Neural progenitor cell (in vitro differentiated cells): ENCODE measurements around the gene ASTN2. TPM values are rescaled to one million over a fixed set of nuclear protein-coding genes. Genes with fewer than 3 reads are reported as not detected.

Source experiments
- DNase-seq: peaks from one replicate; pipeline ENCODE4 v3.0.0-alpha.2; 2016; ENCODE audit warnings: low spot score
- H2AFZ ChIP-seq: fragments of 200-600 bp; sonication (generic); replicated peaks from 2 replicates; pipeline ENCODE4 v1.6.1; 2016; ENCODE audit warnings: antibody characterized with exemption
- H3F3A ChIP-seq: fragments of 200-600 bp; sonication (generic); 2 replicates; pipeline ENCODE4 v1.6.1; 2016; ENCODE audit warnings: antibody characterized with exemption, low read depth
- H3K27ac ChIP-seq: fragments of 200-600 bp; sonication (generic); 2 replicates; pipeline ENCODE4 v1.5.1; 2016; ENCODE audit warnings: mild to moderate bottlenecking
- H3K27me3 ChIP-seq: fragments of 200-600 bp; sonication (generic); 2 replicates; pipeline ENCODE4 v1.6.1; 2016; ENCODE audit warnings: mild to moderate bottlenecking, moderate library complexity
- H3K36me3 ChIP-seq: fragments of 200-600 bp; sonication (generic); 2 replicates; pipeline ENCODE4 v1.5.1; 2016
- H3K4me1 ChIP-seq: fragments of 200-600 bp; sonication (generic); 2 replicates; pipeline ENCODE4 v1.6.1; 2016; ENCODE audit warnings: mixed run types
- H3K4me2 ChIP-seq: fragments of 200-600 bp; sonication (generic); 2 replicates; pipeline ENCODE4 v1.6.1; 2016
- H3K4me3 ChIP-seq: fragments of 200-600 bp; sonication (generic); 2 replicates; pipeline ENCODE4 v1.5.1; 2016
- H3K79me2 ChIP-seq: fragments of 200-600 bp; sonication (generic); 2 replicates; pipeline ENCODE4 v1.6.1; 2016; ENCODE audit warnings: low read depth
- H3K9ac ChIP-seq: fragments of 200-600 bp; sonication (generic); 2 replicates; pipeline ENCODE4 v1.6.1; 2016
- H3K9me3 ChIP-seq: fragments of 200-600 bp; sonication (generic); 2 replicates; pipeline ENCODE4 v1.5.1; 2016; ENCODE audit warnings: low read depth
- H4K20me1 ChIP-seq: fragments of 200-600 bp; sonication (generic); 2 replicates; pipeline ENCODE4 v1.6.1; 2016; ENCODE audit warnings: low read depth
- H3K27ac Mint-ChIP-seq: 3 replicates; pipeline ENCODE4 v1.8.0; 2021; ENCODE audit warnings: mixed read lengths
- H3K27me3 Mint-ChIP-seq: 2 replicates; pipeline ENCODE4 v1.8.0; 2022; ENCODE audit warnings: low read depth, mild to moderate bottlenecking, inconsistent platforms, moderate library complexity, mixed read lengths; ENCODE audit not compliant: insufficient read depth
- H3K36me3 Mint-ChIP-seq: 3 replicates; pipeline ENCODE4 v1.8.0; 2021; ENCODE audit warnings: mixed read lengths
- H3K4me1 Mint-ChIP-seq: 3 replicates; pipeline ENCODE4 v1.8.0; 2021; ENCODE audit warnings: mixed read lengths
- H3K4me3 Mint-ChIP-seq: 3 replicates; pipeline ENCODE4 v1.8.0; 2021; ENCODE audit warnings: mild to moderate bottlenecking, moderate library complexity, mixed read lengths
- H3K9me3 Mint-ChIP-seq: 3 replicates; pipeline ENCODE4 v1.8.0; 2020; ENCODE audit warnings: mixed read lengths
- EZH2 ChIP-seq: fragments of 200-600 bp; sonication (generic); IDR thresholded peaks from 2 replicates; pipeline ENCODE4 v1.6.1; 2017; ENCODE audit warnings: antibody characterized with exemption, mild to moderate bottlenecking, moderate library complexity
- EZH2phosphoT487 ChIP-seq: fragments of 200-600 bp; sonication (generic); IDR thresholded peaks from 2 replicates; pipeline ENCODE4 v1.6.1; 2017; ENCODE audit warnings: antibody characterized with exemption
- total RNA-seq: library from RNA; depleted of rRNA; stranded (reverse); fragments of >200 nt; gene quantifications from 2 replicates; pipeline ENCODE4 v1.2.3, GENCODE V29; 2015; ENCODE audit warnings: low replicate concordance
- TF ChIP-seq, protein P1 (sequence below): fragments of 200-600 bp; sonication (generic); IDR thresholded peaks from 2 replicates; pipeline ENCODE4 v1.5.1; 2017; ENCODE audit warnings: antibody characterized with exemption, mild to moderate bottlenecking

ASTN2 gene
- total RNA-seq, 1 donor from 2014 or later = 8.0 TPM

DNA sequence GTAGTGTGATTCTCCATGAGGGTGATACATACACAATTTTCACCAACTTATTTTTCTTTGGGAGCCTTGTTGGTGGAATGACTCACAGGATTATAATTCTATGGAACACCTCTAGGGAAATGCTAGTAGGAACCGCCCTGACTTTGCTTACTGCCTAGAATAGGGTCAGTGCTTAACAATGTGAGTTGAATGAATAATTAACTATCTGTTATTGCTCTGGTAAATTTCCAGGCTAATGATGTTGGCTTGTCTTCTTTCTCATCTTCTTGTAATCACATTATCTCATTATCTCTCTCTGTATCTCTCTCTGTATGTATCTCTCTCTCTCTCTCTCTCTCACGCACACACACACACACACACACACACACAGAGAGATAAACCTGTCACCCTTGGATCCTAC is 436.7 kb downstream of the ASTN2 start:
- H4K20me1 ChIP-seq = no peaks in the 10 kb centered on the region
- H3K27me3 ChIP-seq = no peaks in the 10 kb centered on the region
- Mint-ChIP-seq H3K9me3 (no peaks in the 10 kb centered on the region), H3K27ac (no peak overlapping the region), H3K4me1 (no peaks in the 10 kb centered on the region), H3K4me3 (no peak overlapping the region), H3K27me3 (peaks cover 2% of the 10 kb centered on the region), H3K36me3 (no peaks in the 10 kb centered on the region)
- no peak overlapping the region for H3K4me3 ChIP-seq
- H3F3A ChIP-seq = no peaks in the 10 kb centered on the region
- TF ChIP-seq, protein P1, sequence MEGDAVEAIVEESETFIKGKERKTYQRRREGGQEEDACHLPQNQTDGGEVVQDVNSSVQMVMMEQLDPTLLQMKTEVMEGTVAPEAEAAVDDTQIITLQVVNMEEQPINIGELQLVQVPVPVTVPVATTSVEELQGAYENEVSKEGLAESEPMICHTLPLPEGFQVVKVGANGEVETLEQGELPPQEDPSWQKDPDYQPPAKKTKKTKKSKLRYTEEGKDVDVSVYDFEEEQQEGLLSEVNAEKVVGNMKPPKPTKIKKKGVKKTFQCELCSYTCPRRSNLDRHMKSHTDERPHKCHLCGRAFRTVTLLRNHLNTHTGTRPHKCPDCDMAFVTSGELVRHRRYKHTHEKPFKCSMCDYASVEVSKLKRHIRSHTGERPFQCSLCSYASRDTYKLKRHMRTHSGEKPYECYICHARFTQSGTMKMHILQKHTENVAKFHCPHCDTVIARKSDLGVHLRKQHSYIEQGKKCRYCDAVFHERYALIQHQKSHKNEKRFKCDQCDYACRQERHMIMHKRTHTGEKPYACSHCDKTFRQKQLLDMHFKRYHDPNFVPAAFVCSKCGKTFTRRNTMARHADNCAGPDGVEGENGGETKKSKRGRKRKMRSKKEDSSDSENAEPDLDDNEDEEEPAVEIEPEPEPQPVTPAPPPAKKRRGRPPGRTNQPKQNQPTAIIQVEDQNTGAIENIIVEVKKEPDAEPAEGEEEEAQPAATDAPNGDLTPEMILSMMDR = no peak
- no peak for TF ChIP-seq EZH2phosphoT487
- TF ChIP-seq EZH2 = no peak
- H2AFZ ChIP-seq = no peak overlapping the region
- no peak overlapping the region for H3K9ac ChIP-seq
- no peak overlapping the region for H3K4me2 ChIP-seq
- no peaks in the 10 kb centered on the region for H3K9me3 ChIP-seq
- no peak for DNase-seq
- H3K4me1 ChIP-seq = no peaks in the 10 kb centered on the region
- no peaks in the 10 kb centered on the region for H3K79me2 ChIP-seq
- no peak overlapping the region for H3K27ac ChIP-seq
- no peaks in the 10 kb centered on the region for H3K36me3 ChIP-seq

DNA sequence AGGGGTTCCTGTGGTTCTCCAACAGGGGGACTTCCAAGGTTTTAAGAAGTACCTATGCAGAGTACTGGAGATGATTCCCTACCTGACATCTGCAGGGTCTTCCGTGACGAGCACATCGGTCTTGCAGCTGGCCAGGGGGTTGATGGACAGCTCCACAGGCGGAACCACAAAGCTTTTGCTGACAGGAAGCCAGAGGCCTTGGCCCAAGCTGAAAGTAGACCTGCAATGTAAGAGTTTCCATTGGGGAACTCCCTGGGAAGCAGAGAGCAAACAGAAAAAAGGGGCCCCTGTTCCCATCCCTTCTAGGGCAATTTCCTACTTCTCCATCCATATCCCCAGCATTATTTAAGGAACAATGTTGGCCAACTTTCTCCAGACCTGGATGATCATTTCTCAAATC is 439.7 kb downstream of the ASTN2 start:
- Mint-ChIP-seq H3K27ac (no peak overlapping the region), H3K4me1 (no peaks in the 10 kb centered on the region), H3K36me3 (no peaks in the 10 kb centered on the region), H3K27me3 (peaks cover 2% of the 10 kb centered on the region), H3K4me3 (no peak overlapping the region), H3K9me3 (no peaks in the 10 kb centered on the region)
- H3K4me1 ChIP-seq = no peaks in the 10 kb centered on the region
- H4K20me1 ChIP-seq = no peaks in the 10 kb centered on the region
- no peaks in the 10 kb centered on the region for H3K27me3 ChIP-seq
- H3K27ac ChIP-seq = no peak overlapping the region
- no peaks in the 10 kb centered on the region for H3F3A ChIP-seq
- H3K9ac ChIP-seq = no peak overlapping the region
- no peaks in the 10 kb centered on the region for H3K36me3 ChIP-seq
- TF ChIP-seq EZH2 (no peak), EZH2phosphoT487 (no peak)
- TF ChIP-seq, protein P1 = no peak
- no peaks in the 10 kb centered on the region for H3K9me3 ChIP-seq
- H2AFZ ChIP-seq = no peak overlapping the region
- no peak overlapping the region for H3K4me2 ChIP-seq
- no peak overlapping the region for H3K4me3 ChIP-seq
- DNase-seq = no peak
- H3K79me2 ChIP-seq = no peaks in the 10 kb centered on the region

DNA sequence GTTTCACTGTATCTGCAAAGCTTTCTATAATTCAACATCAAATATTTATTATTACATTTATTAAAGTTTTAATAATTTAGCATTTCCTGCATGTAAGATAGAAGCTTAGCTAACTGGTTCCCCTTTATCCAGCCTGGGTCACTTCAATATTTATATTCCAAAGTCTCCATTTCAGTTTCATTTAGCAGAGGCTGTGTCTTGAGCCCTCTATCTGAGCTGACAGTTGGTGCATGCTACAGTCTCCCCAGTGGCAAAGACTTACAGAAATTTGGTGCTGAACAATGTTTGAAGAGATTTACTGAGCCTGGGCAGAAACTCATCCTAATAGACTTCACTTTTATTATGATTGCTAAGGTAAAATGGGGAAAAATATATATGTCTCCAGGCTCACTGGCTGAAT is 448.7 kb downstream of the ASTN2 start:
- H3K36me3 ChIP-seq = no peaks in the 10 kb centered on the region
- H3F3A ChIP-seq = no peaks in the 10 kb centered on the region
- Mint-ChIP-seq H3K4me1 (no peaks in the 10 kb centered on the region), H3K9me3 (no peaks in the 10 kb centered on the region), H3K36me3 (no peaks in the 10 kb centered on the region), H3K27me3 (no peaks in the 10 kb centered on the region), H3K4me3 (no peak overlapping the region), H3K27ac (no peak overlapping the region)
- H3K9ac ChIP-seq = no peak overlapping the region
- H3K27me3 ChIP-seq = no peaks in the 10 kb centered on the region
- no peaks in the 10 kb centered on the region for H3K9me3 ChIP-seq
- H2AFZ ChIP-seq = no peak overlapping the region
- H3K27ac ChIP-seq = no peak overlapping the region
- no peak overlapping the region for H3K4me2 ChIP-seq
- no peaks in the 10 kb centered on the region for H4K20me1 ChIP-seq
- no peaks in the 10 kb centered on the region for H3K4me1 ChIP-seq
- TF ChIP-seq EZH2 = no peak
- TF ChIP-seq, protein P1 = no peak
- TF ChIP-seq EZH2phosphoT487 = no peak
- DNase-seq = no peak
- no peaks in the 10 kb centered on the region for H3K79me2 ChIP-seq
- H3K4me3 ChIP-seq = no peak overlapping the region

DNA sequence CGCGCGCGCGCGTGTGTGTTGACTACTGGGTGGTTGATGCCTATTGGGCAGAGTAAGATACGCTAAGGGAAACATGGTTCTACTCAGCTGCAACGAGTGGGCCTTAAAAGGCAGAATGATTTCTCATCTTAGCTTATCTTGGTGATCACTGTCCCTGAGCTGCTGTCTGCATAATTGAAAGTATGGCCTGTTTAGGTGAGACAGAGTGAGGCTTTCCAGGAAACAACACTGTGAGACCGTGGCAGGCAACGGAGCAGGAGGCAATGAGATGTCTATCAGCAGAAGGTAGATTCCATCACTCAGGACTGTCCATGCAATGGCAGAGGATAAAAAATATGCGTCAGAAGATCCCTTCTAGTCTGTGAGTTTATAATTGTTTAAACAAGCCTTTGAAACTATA is 450.6 kb downstream of the ASTN2 start:
- no peaks in the 10 kb centered on the region for H3K36me3 Mint-ChIP-seq
- H3K4me3 Mint-ChIP-seq = no peak overlapping the region
- no peaks in the 10 kb centered on the region for H4K20me1 ChIP-seq
- H3K4me3 ChIP-seq = no peak overlapping the region
- H3F3A ChIP-seq = no peaks in the 10 kb centered on the region
- no peak overlapping the region for H2AFZ ChIP-seq
- no peak overlapping the region for H3K4me2 ChIP-seq
- no peaks in the 10 kb centered on the region for H3K4me1 ChIP-seq
- no peak overlapping the region for H3K9ac ChIP-seq
- H3K4me1 Mint-ChIP-seq = peaks cover 10% of the 10 kb centered on the region
- H3K27ac Mint-ChIP-seq = no peak overlapping the region
- H3K79me2 ChIP-seq = no peaks in the 10 kb centered on the region
- no peaks in the 10 kb centered on the region for H3K27me3 Mint-ChIP-seq
- no peaks in the 10 kb centered on the region for H3K9me3 Mint-ChIP-seq
- H3K9me3 ChIP-seq = no peaks in the 10 kb centered on the region
- DNase-seq = no peak
- H3K27me3 ChIP-seq = no peaks in the 10 kb centered on the region
- TF ChIP-seq, protein P1 = no peak
- TF ChIP-seq EZH2 (no peak), EZH2phosphoT487 (no peak)
- no peaks in the 10 kb centered on the region for H3K36me3 ChIP-seq
- no peak overlapping the region for H3K27ac ChIP-seq
